GM19468 (cell line): ENCODE data around the gene STAT1.

Experiments used
- ATAC-seq: cut with Tn5 transposase; IDR thresholded peaks from one replicate; pipeline ENCODE4 v1.9.1; 2021; ENCODE audit warnings: mild to moderate bottlenecking, moderate library complexity, moderate number of reproducible peaks; ENCODE audit not compliant: unreplicated experiment; ENCODE audit errors: extremely low read depth

Gene STAT1

DNA sequence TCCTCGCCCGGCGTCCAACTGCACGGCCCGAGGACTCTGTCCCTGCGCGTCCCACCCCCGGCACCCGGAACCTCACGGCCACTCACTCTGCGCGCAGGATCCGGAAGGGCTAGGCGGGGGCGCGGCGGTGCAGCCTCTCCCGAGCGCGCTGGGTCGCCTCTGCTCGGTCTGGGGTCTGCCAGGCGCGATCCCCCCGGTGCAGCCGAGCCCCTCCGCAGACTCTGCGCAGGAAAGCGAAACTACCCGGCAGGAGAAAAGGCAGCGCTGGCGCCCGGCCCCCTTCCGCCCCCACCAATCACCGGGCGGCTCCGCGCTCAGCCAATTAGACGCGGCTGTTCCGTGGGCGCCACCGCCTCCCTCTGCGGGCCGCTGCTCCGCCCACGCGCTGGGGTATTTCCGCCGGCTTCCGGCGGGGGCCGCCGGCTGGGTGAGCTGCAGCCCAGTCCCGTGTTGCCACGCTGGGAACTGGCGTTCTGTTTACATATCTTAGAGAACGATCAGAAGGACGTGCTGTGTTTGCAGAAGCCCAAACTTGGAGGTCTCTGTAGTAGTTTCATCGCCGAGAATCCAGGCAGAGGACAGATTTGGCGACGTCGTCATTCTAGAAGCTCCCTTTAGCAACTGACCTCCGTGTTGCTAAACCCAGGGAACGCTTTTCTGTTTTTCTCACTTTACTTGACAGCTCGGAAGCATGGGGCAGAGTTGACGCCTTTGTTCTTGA is at the start of gene STAT1:
Gene STAT1 (minus strand): TSS at position 240 of the 721 bp plus-strand sequence. CDS start 4,168 bp downstream, outside the sequence.
- peak; percentile 77 for ATAC-seq

DNA sequence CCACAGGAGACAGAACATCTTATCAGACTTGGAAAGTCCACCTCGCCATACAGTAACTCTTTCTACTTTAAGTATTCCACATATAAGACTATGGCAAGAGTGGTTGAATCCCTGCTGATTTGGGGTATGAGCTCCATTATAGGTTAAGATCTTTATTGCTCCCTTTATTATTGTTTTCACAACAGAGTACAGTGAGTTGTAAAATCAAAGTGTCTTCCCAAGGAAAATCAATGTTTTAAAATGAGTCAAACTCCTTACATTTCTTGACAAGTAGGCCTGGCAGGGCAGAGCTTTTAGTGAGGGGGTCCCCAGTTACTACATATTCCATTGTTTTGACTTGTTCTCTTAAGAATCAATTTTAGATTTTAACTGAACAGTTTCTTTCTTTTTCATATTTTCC is 49.6 kb upstream of the STAT1 start:
- no peak for ATAC-seq

GRCh38 chr2:191061381-191061980 is 47.5 kb upstream of the STAT1 start:
- ATAC-seq: no peak

- no peak for ATAC-seq
These were observed 45.3 kb upstream of the STAT1 start for GRCh38 chr2:191059308-191059707.

GRCh38 chr2:191056228-191056627 is 42.3 kb upstream of the STAT1 start:
- no peak for ATAC-seq

- ATAC-seq: no peak
These were observed 39.3 kb upstream of the STAT1 start for GRCh38 chr2:191053256-191053655.

GRCh38 chr2:191051825-191052778 is 38.1 kb upstream of the STAT1 start:
- no peak for ATAC-seq

DNA sequence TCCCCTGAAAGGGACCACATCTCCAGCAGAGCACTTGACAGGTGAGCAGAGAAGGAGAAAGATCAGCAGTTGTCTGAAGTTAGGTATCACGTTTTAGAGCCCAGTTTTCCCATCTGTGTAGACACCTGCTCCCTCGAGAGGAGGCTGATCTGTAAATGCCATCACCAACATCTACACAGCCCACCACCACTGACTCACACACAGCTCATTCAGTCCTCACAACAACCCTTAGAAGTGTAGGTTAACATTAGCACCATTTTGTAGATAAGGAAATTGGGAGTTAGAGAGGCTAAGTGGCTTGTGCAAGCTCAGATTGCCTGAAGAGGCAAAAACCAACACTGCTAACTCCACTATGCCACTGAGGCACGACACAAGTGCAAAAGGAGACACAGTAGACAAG is 37.2 kb upstream of the STAT1 start:
- no peak for ATAC-seq

DNA sequence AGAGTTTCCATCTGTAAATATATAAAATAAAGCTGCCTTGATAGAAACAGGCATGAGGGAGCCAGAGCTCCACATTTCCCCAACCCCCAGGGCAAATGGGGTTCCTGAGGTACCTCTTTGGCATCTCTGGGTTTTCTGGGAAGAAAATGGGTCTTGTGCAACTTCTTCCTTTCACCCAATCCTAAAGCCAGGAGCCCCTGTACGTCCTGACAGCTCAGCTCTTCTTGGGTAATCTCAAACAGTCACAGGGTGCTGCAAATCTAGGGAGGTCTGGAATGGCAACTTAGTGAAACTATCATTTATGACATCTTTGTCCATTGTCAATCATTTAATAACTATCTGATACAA is 36.6 kb upstream of the STAT1 start:
- ATAC-seq: no peak

DNA sequence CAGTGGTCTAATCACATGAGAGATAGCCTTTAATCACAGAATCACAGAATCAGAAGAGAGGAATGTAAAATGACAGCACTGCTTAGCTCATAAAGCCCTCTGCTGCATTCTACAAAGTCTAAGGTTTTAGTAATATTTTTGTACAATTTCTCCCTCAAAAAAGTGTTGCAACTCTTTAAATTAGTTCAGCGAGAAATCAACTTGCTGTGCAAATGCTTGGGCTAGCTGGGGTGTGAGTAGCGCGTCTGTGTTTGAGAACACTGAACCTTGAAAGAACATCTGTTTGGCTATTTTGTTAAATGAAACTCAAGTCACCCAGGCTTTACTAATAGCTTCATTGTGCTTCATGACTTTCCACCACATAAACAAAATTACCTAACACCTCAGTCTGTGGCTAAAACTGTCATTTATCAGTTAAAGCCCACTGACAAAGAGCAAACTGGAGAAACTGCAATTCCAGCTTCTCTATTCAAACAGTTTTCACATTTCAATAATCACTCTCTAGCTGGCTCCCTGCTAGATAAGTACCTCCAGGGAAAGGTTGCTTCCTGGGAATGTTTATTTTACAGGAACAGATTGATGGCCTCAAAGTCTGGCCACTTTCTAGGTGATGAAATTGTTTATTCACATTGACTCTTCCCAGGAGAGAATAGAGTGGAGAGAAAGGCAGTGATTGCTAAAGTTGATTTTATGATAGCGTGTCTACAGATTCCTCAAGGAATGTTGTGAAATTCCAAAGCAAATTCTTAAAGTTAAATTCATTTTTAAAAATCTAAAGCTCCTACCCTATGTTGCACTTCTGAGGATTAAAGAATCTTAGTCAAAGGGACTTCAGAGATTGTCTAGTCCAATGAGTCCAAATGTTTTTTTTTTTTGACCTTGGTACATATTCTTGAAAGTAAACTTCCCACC is 36.0 kb upstream of the STAT1 start:
- peak; percentile 84 for ATAC-seq

DNA sequence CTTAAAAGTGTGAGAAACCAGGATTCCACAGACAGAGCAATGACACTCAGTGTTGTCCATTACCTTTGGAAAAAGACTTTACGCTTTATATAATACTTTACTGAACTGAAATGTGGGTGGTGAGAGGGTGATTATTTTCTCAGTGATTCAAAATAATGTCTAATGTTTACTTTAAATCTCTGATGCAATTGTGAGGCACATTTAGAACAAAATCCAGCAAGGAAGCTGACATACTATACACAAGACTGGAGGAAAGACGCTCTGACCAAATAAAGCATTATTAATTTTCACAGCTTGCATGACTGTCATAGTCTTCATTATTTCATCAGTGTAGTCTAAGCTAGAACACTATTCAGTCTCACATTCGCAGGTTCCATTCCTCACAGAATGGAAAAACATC is 34.1 kb upstream of the STAT1 start:
- no peak for ATAC-seq

DNA sequence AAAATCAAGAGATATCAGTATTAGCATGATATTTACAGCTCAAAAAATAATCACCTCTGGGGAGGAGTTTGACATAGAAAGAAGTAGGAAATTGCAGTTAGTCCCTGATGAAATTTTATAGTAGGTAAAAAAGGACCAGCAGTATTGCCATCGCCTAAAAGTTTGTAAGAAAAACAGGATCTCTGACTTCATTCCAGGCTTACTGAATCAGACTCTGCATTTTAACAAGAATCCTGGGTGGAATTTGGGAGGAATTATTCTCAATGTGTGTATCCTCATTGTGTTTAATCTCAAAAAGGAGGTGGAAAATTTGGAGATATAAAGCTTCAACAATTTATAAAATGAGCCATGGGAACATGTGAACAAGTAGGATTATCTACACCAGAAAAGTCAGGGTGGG is 31.2 kb upstream of the STAT1 start:
- ATAC-seq: no peak

DNA sequence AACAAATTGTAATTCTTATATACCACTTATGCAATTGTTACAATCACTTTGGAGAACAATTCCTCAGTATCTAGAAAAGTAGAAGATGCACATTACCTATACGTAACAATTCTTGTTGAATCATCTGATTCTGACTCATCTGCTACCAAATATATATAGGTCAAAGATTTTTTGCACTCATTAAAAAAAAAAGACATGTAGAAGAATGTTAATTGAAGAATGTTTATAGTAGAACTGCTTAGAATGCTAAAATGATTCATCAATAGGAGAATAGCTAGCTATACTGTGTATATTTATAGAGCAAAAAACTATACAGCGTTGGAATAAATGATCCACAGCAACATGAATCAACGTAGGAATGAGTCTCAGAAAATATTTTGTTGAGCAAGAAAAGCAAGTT is 29.5 kb upstream of the STAT1 start:
- no peak for ATAC-seq

DNA sequence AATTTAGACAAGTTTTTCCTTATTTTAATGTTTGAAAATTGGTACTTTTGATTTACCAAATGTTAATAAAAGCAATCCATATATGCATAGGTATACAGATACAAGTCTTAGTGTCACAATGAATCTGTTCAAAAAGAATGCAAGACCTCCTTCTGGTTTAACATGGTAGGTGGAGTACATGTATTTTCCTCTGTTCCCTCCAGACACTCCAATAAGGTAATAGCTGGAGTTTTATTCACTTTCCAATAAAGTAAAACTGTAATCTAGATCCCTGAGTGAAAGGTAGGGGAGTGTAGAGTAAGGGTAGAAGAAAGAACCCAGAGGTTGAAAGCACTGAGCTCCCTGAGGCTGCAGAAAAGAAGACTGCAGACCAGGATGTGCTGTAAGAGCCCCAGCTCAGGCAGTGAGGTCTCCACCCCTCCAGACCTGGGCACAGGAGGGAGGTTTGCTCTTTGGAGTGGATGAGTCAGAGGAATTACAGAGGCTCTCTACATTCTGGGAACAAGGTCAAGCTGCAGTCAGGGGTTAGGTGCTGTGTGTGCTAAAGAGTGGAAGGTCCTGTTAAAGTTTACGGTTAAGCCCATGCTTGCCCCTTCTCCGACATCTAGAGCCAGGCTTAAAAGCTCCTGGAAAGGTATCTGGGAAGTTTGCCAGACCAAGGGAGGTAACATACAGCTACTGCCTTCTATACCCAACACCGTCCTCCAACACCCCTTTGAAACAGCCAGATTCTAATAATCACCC is 27.6 kb upstream of the STAT1 start:
- ATAC-seq: no peak

DNA sequence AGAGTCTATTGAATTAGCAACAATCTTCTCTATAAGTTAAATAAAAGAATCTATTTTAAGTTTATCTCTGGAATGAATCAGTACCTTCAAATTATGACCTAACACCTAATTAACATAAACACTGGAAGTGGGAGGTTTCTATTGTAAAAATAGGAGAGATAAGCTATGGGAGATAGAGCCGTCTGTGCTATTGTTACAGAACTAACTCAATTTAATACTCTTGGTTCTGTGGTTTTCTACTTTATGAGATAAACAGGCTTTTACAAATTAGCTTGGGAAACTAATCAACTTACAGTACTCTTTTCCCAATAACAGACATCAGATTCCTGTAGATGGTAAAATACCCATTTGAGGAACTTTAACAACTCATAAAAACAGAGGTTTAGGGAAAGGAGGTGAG is 25.6 kb upstream of the STAT1 start:
- no peak for ATAC-seq

DNA sequence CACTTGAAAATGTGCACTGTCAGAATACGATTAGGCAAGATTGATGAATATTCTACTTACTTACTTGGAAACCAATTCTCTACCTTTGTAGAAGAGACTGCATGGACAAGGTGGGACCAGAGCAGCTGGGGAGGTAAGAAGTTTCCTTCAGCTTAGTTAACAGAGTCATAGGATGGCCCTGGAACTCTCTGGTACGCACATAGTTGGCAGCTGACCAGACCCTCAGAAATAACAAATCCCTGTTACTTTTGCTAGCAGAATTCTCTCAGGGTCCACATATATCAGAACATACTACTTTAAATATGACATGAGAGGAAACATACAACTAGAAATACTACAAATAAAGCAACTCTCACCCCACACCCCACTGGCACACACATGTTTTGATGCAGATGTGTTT is 24.8 kb upstream of the STAT1 start:
- no peak for ATAC-seq

- ATAC-seq: no peak
These were observed 24.3 kb upstream of the STAT1 start for GRCh38 chr2:191038241-191038725.

GRCh38 chr2:191037351-191037750 is 23.4 kb upstream of the STAT1 start:
- no peak for ATAC-seq

- ATAC-seq: no peak
These were observed 22.4 kb upstream of the STAT1 start for GRCh38 chr2:191036363-191036762.
